Neuronal stem cell (in vitro differentiated cells): ENCODE results near the gene CA5A.

Experiments
- DNase-seq: peaks from one replicate; pipeline ENCODE4 v3.0.0-alpha.2; 2013; ENCODE audit warnings: low spot score
- H2AFZ ChIP-seq: one replicate; pipeline ENCODE4 v1.6.1; 2013; ENCODE audit warnings: mild to moderate bottlenecking, low read length, inconsistent platforms
- H2AK5ac ChIP-seq: 2 replicates; pipeline ENCODE4 v1.6.1; 2013; ENCODE audit warnings: low read depth, mild to moderate bottlenecking, inconsistent platforms, low read length, moderate library complexity, mixed read lengths
- H2BK120ac ChIP-seq: 2 replicates; pipeline ENCODE4 v1.6.1; 2013; ENCODE audit warnings: low read depth, mild to moderate bottlenecking, inconsistent platforms, low read length, moderate library complexity, mixed read lengths
- H2BK12ac ChIP-seq: one replicate; pipeline ENCODE4 v1.6.1; 2013; ENCODE audit warnings: low read length, inconsistent platforms
- H2BK15ac ChIP-seq: 2 replicates; pipeline ENCODE4 v1.6.1; 2013; ENCODE audit warnings: mild to moderate bottlenecking, low read length, inconsistent platforms, mixed read lengths
- H2BK5ac ChIP-seq: one replicate; pipeline ENCODE4 v1.6.1; 2013; ENCODE audit warnings: inconsistent platforms, mild to moderate bottlenecking, low read length, moderate library complexity
- H3K14ac ChIP-seq: one replicate; pipeline ENCODE4 v1.6.1; 2013; ENCODE audit warnings: low read length, inconsistent platforms
- H3K18ac ChIP-seq: 2 replicates; pipeline ENCODE4 v1.6.1; 2013; ENCODE audit warnings: low read length, inconsistent platforms
- H3K23ac ChIP-seq: 2 replicates; pipeline ENCODE4 v1.6.1; 2013; ENCODE audit warnings: low read depth, mild to moderate bottlenecking, mixed read lengths, low read length, inconsistent platforms; ENCODE audit not compliant: poor library complexity
- H3K27ac ChIP-seq: replicated peaks from 3 replicates; pipeline ENCODE4 v1.5.1; 2013; ENCODE audit warnings: low read length, inconsistent platforms
- H3K27me3 ChIP-seq, 3 experiments: 2 replicates each; pipeline ENCODE4 v1.6.1; 2013; ENCODE audit warnings: low read length in 3 of 3, mild to moderate bottlenecking in 2 of 3, inconsistent platforms in 1 of 3, low read depth in 1 of 3, mixed read lengths in 1 of 3, moderate library complexity in 1 of 3; ENCODE audit not compliant: control insufficient read depth in 3 of 3, insufficient read depth in 3 of 3
- H3K36me3 ChIP-seq, 2 donors: replicated peaks in 1 of 2; 2 replicates each; pipeline ENCODE4 v1.6.1; 2013; ENCODE audit warnings: low read length in 2 of 2; ENCODE audit not compliant: control insufficient read depth in 2 of 2, insufficient read depth in 2 of 2
- H3K4ac ChIP-seq: 2 replicates; pipeline ENCODE4 v1.6.1; 2013; ENCODE audit warnings: inconsistent platforms, mild to moderate bottlenecking, low read length, moderate library complexity
- H3K4me1 ChIP-seq, 2 donors: 1 replicate in 1 of 2; 2 replicates in 1 of 2; pipeline ENCODE4 v1.6.1; 2013; ENCODE audit warnings: low read length in 2 of 2, low read depth in 1 of 2; ENCODE audit not compliant: control insufficient read depth in 2 of 2, insufficient read depth in 1 of 2
- H3K4me2 ChIP-seq: one replicate; pipeline ENCODE4 v1.6.1; 2013; ENCODE audit warnings: mild to moderate bottlenecking, low read length, inconsistent platforms; ENCODE audit not compliant: insufficient read depth, poor library complexity, severe bottlenecking
- H3K4me3 ChIP-seq, 2 donors: 2 replicates each; pipeline ENCODE4 v1.5.1; 2013; ENCODE audit warnings: low read length in 2 of 2, mild to moderate bottlenecking in 2 of 2, inconsistent platforms in 1 of 2, moderate library complexity in 1 of 2
- H3K79me1 ChIP-seq: one replicate; pipeline ENCODE4 v1.6.1; 2013; ENCODE audit warnings: low read depth, mild to moderate bottlenecking, inconsistent platforms, low read length, moderate library complexity
- H3K9ac ChIP-seq: one replicate; pipeline ENCODE4 v1.6.1; 2013; ENCODE audit warnings: mild to moderate bottlenecking, low read depth, low read length, inconsistent platforms; ENCODE audit not compliant: poor library complexity
- H3K9me3 ChIP-seq, 2 donors: replicated peaks in 1 of 2; 2 replicates each; pipeline versions ENCODE3 to v1.6.1; 2013; ENCODE audit warnings: low read length in 2 of 2, mild to moderate bottlenecking in 2 of 2, inconsistent platforms in 1 of 2, low read depth in 1 of 2, mixed read lengths in 1 of 2, moderate library complexity in 1 of 2; ENCODE audit not compliant: control insufficient read depth in 2 of 2, insufficient read depth in 1 of 2
- H4K8ac ChIP-seq: one replicate; pipeline ENCODE4 v1.6.1; 2013; ENCODE audit warnings: low read depth, mild to moderate bottlenecking, inconsistent platforms, low read length, moderate library complexity
- H4K91ac ChIP-seq: one replicate; pipeline ENCODE4 v1.6.1; 2013; ENCODE audit warnings: low read length, low read depth, mild to moderate bottlenecking, inconsistent platforms; ENCODE audit not compliant: poor library complexity
- WGBS, 2 donors: extraction: QIAGEN DNeasy Blood & Tissue Kit; methylation state at CpG; one replicate each; pipeline ENCODE4 v1.1.7; 2013; ENCODE audit warnings: missing lambda C conversion rate in 2 of 2, mixed read lengths in 1 of 2; ENCODE audit not compliant: insufficient read length in 2 of 2, insufficient replicate concordance in 1 of 2; ENCODE audit errors: extremely low coverage in 2 of 2; 5-methylcytosine and 5-hydroxymethylcytosine counted together

Gene CA5A

GRCh38 chr16:87927195-87927562, 9.2 kb downstream of the CA5A start:
- Histone ChIP-seq H3K36me3 (no peaks in the 10 kb centered on the region), H3K9me3 (no peaks in the 10 kb centered on the region), H3K4me1 (peaks cover 3 to 17% of the 10 kb centered on the region in 2 donors), H4K91ac (no peak overlapping the region), H3K27ac (no peak overlapping the region), H3K4ac (no peak overlapping the region), H4K8ac (no peak overlapping the region), H3K4me3 (no peak overlapping the region), H3K14ac (no peak overlapping the region), H3K4me2 (no peak overlapping the region), H3K23ac (no peak overlapping the region), H3K9ac (no peak overlapping the region), H2BK12ac (no peak overlapping the region), H2BK15ac (no peak overlapping the region), H3K27me3 (peaks cover 0 to 12% (median 0%) of the 10 kb centered on the region in 3 experiments), H2AFZ (no peak overlapping the region), H2AK5ac (peak overlapping the region; percentile 75), H3K79me1 (no peaks in the 10 kb centered on the region), H2BK120ac (peak overlapping the region; percentile 61), H3K18ac (no peak overlapping the region), H2BK5ac (no peak overlapping the region)
- WGBS, 2 donors = no CpG with 5 or more reads among the region's 4 CpGs
- DNase-seq = no peak

- no peak overlapping the region for H3K4me3 ChIP-seq
- H2AFZ ChIP-seq = no peak overlapping the region
- H2BK120ac ChIP-seq = peak overlapping the region; percentile 61
- no peaks in the 10 kb centered on the region for H3K79me1 ChIP-seq
- H2BK15ac ChIP-seq = no peak overlapping the region
- no peak overlapping the region for H3K4me2 ChIP-seq
- H3K23ac ChIP-seq = no peak overlapping the region
- H3K18ac ChIP-seq = peak overlapping the region; percentile 57
- H3K27ac ChIP-seq = no peak overlapping the region
- peak overlapping the region; percentile 89 for H3K14ac ChIP-seq
- H4K91ac ChIP-seq = no peak overlapping the region
- no CpG with 5 or more reads among the region's 44 CpGs for WGBS, 2 donors
- no peaks in the 10 kb centered on the region for H3K9me3 ChIP-seq
- peaks cover 0 to 12% (median 0%) of the 10 kb centered on the region in 3 experiments for H3K27me3 ChIP-seq
- peak overlapping the region; percentile 44 for H3K9ac ChIP-seq
- H2AK5ac ChIP-seq = peak overlapping the region; percentile 75
- H3K36me3 ChIP-seq = no peaks in the 10 kb centered on the region
- no peak for DNase-seq
- H3K4ac ChIP-seq = no peak overlapping the region
- H4K8ac ChIP-seq = no peak overlapping the region
- H3K4me1 ChIP-seq = peaks cover 2 to 13% of the 10 kb centered on the region in 2 donors
- no peak overlapping the region for H2BK12ac ChIP-seq
- no peak overlapping the region for H2BK5ac ChIP-seq
Observed at GRCh38 chr16:87926246-87927194, 9.8 kb downstream of the CA5A start.

- Histone ChIP-seq H3K36me3 (no peaks in the 10 kb centered on the region), H3K23ac (no peak overlapping the region), H2AFZ (peak overlapping the region; percentile 65), H3K14ac (no peak overlapping the region), H3K18ac (peak overlapping the region; percentile 50), H3K4me1 (peaks cover 2 to 11% of the 10 kb centered on the region in 2 donors), H3K4ac (no peak overlapping the region), H3K4me2 (no peak overlapping the region), H4K91ac (no peak overlapping the region), H3K27me3 (peaks cover 0 to 12% (median 0%) of the 10 kb centered on the region in 3 experiments), H2BK5ac (no peak overlapping the region), H2BK12ac (no peak overlapping the region), H3K9me3 (no peaks in the 10 kb centered on the region), H2BK120ac (no peak overlapping the region), H2AK5ac (peak overlapping the region; percentile 21), H2BK15ac (no peak overlapping the region), H4K8ac (no peak overlapping the region), H3K27ac (no peak overlapping the region), H3K4me3 (no peak overlapping the region), H3K79me1 (no peaks in the 10 kb centered on the region), H3K9ac (no peak overlapping the region)
- WGBS, 2 donors = no CpG with 5 or more reads among the region's 26 CpGs
- no peak for DNase-seq
Observed at GRCh38 chr16:87924811-87925670, 11.3 kb downstream of the CA5A start.
